HG03520 (cell line): ENCODE results near the gene ECHDC3.
A peak's percentile ranks its signal among the peaks of the same experiment; 100 is the strongest.

ENCODE experiments used
- ATAC-seq: cut with Tn5 transposase; IDR thresholded peaks from one replicate; pipeline ENCODE4 v1.9.1; 2021; ENCODE audit warnings: mild to moderate bottlenecking, moderate library complexity; ENCODE audit not compliant: unreplicated experiment

ECHDC3 gene

DNA sequence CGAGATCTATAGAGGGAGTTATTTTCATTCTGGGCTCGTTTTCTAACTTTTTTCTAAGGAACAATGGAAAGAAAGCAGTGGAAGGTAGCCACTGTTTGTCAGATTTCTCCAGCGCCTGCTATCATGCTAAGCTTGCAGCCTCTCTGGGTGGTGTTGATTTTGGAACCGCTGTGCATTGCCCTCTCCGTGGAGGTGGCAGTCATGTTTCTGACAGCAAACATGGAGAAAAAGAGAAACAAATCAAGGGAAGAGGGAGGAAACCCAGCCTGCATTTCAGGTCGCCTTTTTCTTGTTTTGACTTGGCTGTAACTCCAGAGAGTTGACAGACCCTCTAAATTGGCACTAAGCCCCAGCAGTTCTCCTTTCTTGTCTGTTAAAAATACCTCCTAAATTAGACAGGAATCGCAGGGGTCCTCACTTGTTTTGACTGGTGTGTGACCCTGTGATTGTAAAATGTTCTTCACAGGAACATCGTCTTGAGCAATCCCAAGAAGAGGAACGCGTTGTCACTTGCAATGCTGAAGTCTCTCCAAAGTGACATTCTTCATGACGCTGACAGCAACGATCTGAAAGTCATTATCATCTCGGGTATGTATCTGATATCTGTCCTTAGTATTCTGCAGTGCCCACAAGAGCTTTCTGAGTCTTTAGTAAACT lies 4.8 kb downstream of the ECHDC3 start:
- ATAC-seq, result no peak

DNA sequence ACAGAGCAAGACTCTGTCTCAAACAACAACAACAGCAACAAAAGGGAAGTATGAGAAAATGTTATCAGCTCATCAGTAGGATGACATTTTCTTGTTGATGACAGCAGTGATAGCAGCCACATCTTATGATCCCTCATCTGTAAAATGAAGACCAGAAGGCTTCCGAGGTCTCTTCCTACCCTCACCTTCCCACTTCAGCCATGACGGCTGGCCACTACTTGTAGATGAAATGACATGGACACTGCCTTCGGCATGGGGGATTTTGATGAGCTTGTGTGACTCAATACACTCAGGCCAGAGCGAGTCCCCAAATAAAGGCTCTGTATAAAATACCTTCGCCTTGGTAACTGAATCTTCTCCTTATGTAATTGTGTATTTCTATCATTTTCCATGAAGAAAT lies 6.7 kb downstream of the ECHDC3 start:
- ATAC-seq, result no peak

DNA sequence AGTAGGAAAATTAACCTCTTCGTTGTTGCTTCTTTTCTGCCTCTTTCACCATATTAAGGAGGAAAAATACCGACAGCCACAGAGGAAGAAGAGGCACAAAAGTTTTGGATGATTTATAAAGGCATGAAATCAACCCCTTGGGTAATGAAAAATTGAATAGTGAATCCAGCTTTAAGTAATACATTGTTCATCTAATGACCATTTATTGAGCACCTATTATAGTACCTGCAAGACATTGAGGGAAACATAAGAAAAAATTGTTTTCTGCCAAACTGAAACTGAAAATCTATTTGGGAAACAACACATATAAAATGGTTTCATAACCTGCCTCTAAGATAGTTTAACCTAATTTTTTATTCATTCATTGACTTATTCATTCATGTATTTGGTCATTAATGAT lies 8.2 kb downstream of the ECHDC3 start:
- no peak for ATAC-seq

DNA sequence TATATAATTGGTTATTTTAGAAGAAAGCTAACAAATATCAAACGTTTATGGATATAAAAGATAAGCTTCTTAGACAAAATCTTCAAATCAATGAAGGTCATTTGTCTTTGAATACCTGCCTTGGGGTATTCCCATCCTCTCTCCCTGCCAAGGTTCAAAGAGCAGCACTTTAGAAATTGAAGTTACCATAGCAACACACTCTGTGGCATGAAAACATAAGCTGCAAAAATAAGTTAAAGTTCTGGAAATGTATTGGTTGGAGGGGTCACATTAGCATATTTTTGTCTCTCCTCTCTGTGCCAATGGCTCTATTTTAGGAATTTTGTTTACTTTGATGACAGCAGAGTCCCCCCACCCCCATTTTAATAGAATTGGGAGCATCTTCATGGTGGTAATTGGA lies 12.0 kb downstream of the ECHDC3 start:
- no peak for ATAC-seq

DNA sequence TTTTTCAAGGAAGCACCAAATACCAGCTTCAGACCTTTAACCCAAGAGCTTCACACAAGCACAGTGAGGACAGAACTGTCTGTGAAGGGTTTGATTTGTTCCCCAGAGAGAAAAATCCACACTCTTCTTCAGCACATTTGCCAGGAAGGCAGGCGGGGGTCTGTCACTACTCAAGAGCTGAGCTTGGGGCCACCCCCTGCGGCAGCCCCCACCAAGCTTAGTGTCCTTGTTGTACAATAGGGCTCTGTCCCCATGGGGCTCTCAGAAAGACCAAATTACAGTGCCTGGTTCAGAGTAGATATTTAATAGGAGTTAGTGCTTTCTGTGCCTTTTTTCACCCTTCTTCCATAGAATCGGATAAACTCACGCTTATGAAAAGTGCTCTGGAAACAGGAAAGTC lies 12.4 kb downstream of the ECHDC3 start:
- ATAC-seq, result no peak

DNA sequence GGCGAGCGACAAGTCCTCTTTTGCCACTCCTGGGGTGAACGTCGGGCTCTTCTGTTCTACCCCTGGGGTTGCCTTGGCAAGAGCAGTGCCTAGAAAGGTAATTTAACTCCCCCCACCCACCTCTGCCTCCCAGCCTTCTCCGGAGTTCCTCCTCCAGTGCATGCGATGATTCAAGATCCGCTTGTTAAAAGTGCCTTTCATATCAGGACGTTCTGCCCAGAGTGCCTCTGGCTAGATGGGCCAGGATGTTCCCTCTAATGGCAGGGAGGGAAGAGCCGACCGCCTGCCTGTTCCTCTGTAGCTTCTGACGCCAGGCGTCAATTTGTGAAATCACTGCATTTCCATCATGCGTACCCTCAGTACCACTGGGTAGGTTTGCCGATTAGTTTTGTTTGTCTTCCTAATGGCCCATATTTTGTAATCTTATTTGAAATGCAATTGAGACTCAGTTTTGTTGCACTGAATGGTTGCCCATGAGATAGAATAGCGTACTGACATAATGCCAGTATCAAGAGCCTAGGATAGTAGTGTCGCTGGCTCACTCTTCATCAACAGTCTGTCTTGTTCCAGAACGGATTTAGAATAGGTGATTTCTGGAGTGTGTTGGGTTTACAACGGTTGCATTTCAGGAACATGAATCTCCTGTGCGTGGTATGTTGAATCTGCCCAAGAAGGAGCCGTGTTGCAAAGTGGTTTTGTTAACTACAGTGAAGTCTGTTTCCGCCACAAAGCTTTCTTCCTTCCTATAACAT lies 13.5 kb downstream of the ECHDC3 start:
- ATAC-seq, result no peak

DNA sequence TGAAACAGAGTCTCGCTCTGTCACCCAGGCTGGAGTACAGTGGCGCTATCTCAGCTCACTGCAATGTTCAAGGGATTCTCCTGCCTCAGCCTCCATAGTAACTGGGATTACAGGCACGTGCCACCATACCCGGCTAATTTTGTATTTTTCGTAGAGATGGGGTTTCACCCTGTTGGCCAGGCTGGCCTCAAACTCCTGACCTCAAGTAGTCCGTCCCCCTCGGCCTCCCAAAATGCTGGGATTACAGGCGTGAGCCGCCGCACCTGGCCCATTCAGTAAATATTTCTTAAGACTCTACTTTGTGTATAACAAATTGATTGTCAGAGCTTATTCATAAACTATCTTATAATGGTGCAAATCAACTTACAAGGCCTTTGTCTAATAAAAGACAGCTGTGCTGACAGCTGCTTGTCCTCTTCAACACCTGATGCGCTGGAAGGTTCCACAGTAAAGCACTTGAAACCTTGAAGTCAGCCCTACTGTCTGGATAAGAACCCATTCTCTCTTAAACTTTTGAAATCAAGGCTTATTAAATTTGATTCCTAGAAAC lies 14.7 kb downstream of the ECHDC3 start:
- ATAC-seq, result no peak

DNA sequence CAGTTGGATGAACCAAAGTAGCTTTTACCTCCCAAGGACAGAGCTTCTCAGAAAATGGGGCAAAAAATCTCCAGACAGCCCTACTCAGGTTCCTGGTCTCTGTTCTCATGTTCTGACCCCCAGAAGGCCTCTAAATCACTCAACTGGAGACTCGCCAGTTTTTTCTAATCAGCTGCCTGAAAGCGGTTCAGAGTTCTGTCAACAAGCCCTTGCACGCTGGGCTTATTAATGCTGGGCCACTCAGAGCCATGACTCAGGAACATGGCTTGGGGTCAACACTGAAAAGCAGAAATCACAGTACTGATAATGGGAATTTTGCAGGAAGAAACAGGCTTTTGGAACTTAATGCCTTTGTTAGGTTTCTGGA lies 15.3 kb downstream of the ECHDC3 start:
- ATAC-seq, result no peak

DNA sequence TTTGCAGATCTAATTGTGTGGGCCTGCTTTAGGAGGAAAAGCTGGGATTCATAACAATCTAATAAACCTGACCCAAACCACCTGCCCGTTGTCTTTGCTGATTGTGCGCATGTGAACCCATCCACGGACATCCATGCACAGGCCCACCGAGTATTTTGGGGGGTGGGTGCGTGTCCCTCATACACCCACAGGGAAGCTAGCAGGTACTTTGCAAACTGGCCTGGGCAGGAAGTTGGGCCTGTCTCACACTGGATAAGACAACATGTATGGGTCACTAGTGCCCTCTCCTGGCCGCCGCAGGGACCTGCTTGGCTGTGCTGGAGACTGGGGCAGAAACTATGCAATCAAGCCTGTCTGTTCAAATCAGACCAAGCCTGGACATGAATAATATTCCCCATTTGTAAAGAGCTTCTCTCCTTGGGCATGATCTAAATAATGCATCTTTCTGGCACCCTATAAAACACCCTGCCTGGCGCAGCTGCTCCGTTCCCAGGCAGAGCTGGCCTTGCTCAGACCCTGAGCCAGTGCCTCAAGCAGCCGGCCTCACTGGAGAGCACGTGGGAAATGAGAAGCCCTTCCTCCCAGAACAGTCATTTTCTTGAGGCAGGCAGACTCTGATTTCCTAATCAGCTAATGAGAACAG lies 15.8 kb downstream of the ECHDC3 start:
- peak; percentile 94 for ATAC-seq

DNA sequence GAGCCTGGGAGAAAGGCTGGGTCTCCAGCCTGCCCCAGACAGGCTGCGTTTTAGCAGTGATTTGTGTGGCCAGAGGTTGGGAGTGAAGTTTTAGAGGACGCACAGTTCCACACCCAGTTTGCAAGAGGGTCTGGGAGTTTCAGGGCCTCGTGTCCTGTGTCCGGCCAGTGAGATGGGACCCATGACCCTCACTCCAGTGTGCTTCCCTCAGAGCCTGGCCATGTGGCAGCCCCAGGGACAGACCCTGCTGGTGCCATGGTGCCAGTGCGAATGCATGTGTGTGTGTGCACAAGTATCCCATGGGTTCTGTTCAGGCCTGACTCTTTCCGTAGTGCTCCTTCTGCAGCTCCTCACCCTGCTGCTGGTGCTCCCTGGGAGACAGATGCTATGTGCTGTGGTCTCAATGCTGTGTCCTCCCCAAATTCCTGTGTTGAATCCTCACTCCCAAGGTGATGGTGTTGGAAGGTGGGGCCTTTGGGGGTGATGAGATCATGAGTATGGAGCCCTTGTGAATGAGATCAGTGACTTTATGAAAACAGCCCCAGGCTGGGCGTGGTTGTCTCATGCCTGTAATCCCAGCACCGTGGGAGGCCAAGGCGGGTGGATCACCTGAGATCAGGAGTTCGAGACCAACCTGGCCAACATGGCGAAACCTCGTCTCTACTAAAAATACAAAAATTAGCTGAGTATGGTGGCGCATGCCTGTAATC lies 16.5 kb downstream of the ECHDC3 start:
- no peak for ATAC-seq

DNA sequence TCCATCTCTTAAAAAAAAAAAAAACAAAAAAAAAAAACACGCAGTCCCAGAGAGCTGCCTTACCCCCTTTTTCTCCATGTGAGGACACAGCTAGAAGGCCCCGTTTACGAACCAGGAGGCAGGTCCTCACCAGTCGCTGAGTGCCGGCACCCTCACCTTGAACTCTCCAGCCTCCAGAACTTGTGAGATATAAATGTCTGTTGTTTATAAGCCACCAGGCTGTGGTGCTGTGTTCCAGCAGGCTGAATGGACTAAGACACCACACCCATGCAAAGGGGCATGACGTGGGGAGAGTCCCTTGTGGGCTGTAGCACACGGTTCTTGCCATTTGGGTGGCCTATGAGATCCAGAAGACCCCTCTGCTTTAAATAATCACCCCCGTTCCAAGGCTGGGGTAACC lies 17.2 kb downstream of the ECHDC3 start:
- ATAC-seq, result no peak

DNA sequence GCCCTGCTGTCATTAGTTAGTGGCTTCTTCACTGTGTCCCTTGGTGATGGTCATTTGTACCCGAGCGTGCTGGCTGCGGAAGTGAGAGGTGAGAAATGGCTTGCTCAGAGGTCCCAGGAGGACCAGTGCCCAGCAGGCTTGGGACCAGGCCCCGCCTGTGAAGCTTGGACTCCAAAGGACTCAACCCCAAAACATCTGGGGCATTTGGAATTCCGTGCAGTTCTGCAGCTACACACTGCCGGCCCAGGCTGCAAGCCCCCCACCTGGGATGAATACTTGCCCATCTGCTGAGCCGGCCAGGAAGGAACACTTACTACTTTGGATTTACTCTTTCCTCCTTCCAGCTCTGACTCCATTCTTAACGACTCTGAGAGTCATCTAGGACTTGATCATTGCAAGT lies 18.0 kb downstream of the ECHDC3 start:
- no peak for ATAC-seq

DNA sequence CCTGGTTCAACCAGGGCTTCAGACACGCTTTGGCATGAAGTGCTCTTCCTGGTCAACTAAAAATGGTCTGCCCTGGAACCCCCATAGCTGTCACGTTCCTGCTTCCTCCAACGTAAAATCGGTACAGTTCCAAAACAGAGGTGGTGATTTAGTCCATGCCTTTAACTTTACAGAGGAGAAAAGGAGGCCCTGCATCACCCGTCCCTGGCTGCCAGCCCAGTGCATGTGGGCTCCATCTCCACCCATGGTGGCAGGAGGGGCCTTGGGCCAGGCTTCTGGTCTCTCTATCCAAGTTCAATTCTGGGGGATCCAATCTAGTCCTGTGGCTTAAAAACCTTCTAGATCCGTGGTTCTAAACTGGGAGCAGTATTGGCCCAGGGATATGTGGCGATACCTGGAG lies 18.7 kb downstream of the ECHDC3 start:
- ATAC-seq, result no peak

DNA sequence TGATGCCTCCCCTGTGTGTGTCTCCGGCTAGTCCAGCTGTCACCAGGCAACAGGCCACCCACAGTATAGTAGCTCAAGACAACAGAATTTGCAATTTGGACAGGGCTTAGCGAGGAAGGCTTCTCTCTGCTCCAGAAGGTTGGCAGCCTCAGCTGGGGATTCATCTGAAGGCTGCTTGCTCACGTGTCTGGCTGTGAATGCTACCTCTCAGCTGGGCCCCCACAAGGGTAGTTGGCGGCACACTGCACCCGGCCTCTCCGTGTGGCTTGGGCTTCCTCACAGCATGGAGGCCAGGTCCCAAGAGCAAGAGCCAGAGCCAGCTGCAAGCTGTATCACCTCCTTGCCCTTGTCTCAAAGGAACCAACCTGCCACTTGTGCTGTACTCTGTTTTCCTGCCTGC lies 19.2 kb downstream of the ECHDC3 start:
- ATAC-seq, result no peak

DNA sequence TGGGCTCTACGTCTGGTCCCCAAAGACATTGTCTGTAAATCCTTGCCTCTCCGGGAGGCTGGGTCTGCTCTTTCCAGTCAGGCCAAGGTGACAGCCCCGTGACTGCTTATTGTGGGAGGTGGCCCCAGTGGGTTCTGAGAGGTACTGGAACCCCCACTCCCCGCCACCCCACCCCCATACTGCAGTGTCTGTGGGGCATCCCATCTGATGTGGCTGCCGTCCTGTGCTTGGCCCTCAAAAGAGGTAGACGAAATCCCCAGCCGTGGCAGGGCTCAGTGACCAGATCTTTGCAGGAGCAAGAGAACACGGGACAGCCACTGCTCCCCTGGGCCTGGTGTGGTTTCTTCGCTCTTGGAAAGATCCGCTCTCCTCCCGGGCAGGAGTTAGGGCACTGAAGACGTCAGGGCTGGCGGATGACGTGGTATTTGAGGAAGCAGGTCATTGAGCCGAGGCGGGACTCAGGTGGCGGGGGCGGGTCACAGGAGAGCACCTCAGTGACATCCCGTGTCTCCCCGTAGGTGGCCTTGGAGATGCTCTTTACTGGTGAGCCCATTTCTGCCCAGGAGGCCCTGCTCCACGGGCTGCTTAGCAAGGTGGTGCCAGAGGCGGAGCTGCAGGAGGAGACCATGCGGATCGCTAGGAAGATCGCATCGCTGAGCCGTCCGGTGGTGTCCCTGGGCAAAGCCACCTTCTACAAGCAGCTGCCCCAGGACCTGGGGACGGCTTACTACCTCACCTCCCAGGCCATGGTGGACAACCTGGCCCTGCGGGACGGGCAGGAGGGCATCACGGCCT lies 20.7 kb downstream of the ECHDC3 start:
- ATAC-seq, result no peak

DNA sequence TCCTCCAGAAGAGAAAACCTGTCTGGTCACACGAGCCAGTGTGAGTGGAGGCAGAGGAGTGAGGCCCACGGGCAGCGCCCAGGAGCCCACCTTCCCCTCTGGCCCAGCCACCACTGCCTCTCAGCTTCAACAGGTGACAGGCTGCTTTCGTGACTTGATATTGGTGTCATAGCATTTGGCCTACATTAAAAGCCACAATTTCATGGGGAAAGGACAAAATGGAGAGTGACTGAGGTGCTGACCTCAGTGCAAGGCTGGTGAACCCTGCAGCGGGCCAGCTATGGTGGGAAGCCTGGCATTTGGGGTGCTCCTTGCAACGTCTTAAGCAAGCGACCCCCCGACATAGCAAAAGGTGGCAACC lies 21.3 kb downstream of the ECHDC3 start:
- no peak for ATAC-seq

DNA sequence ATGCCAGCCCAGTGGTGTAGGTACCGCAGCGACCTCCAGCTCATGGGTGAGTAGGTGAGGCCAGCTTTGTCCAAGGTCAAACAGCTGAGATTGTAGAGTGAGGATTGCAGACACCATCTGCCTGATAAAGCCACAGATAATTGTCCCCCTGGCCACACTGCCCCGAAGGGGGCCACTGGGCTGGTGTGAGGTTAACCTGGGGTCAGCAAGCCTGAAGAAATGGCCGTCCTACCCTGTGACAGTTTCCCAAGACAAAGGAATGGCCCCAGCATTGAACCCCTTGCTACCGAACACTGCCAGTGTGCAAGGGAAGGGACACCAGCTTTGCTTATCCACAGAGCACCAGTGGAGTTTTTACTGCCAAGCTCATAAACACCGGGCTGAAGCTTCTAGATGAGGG lies 23.0 kb downstream of the ECHDC3 start:
- no peak for ATAC-seq

DNA sequence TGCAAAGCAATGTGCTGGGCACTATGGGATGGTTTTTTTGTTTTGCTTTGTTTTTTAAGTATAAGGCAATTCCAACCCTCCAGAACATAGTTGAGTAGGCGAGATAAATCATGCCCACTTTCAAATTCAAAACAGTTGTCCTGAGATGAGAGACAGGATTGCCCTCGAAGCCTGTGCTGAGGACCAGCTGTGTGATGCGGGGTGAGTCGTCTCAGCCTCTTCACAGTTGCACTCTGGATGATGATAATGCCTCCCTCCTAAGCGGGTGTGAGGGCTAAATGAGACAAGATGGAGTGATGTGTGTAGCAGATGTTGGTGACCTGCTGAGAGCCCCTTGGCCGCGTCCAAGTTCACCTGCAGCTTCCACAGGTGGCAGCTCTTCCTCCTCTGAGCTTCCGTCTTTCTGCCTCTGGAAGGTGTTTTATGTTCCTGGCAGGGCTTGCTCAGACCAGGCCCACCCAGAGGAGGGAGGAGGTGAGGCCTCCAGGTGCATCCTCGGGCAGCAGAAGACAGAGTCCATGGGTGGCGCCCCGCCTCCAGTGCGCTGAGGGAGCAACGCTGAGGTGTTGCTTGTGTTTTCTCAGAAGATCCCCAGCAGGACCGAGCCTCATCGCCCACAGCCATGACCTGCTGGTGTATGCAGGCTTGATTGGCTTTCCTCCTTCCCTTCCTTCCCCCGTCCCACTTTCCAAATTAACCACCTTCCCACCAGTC lies 30.6 kb downstream of the ECHDC3 start:
- ATAC-seq, result no peak

DNA sequence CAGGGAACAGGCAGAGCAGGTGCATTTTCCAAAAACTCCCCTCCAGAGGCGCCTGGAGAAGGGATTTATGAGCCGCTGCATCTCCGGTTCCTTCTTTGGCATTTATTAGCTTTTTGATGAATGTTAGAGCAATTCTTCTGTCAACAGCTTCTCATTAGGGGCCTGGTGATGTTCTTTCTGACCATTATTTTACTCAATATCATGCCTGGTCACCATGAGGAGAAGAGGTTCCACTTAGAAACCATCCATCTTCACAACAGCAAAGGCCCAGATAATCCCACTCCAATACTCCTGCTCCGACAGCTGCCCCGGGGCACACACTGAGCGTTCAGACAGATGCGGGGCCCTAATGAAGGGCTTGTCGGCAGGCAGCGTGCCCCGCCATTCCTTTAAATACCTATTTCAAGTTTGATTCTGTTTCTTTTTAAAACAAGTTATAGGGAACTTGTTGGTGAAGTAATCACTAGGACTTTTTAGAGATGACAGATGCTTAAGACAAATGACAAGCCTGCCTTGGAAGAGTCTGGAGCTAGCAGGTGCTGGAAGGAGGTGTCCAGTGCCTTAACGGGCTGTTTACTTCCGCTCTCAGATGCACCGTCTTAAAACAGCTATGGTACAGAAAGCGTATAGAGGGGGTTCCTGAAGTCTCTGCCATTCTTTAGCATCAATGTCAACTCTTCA lies 31.7 kb downstream of the ECHDC3 start:
- ATAC-seq, result no peak

DNA sequence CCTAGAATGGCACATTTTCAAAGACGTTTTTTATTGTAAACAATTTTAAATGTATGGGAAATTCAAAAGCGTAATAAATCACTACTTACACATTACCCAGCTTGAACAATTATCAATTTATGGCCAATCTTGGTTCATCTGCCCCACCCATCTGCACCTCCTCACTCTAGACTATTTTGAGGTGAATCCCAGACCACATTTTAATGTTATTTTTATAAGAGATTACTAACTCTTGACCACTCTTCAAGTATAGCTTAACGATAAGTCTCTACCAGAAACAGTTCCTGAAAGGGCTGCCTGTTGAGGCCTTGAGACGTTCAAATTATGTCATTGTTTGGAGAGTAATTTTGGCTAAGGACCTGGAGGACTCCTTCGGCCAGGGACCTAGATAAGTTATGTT lies 33.2 kb downstream of the ECHDC3 start:
- ATAC-seq, result no peak
